HG02884 (cell line): Measurements from ENCODE around the gene RPL27.
"Not testable (repeated sequence)": the region's sequence is repeated elsewhere in the genome, so short reads cannot be mapped to it uniquely, and the experiment has no call there.

Source experiments
- ATAC-seq: cut with Tn5 transposase; IDR thresholded peaks from one replicate; pipeline ENCODE4 v1.9.1; 2021; ENCODE audit warnings: mild to moderate bottlenecking, moderate library complexity; ENCODE audit not compliant: unreplicated experiment

Gene RPL27

DNA sequence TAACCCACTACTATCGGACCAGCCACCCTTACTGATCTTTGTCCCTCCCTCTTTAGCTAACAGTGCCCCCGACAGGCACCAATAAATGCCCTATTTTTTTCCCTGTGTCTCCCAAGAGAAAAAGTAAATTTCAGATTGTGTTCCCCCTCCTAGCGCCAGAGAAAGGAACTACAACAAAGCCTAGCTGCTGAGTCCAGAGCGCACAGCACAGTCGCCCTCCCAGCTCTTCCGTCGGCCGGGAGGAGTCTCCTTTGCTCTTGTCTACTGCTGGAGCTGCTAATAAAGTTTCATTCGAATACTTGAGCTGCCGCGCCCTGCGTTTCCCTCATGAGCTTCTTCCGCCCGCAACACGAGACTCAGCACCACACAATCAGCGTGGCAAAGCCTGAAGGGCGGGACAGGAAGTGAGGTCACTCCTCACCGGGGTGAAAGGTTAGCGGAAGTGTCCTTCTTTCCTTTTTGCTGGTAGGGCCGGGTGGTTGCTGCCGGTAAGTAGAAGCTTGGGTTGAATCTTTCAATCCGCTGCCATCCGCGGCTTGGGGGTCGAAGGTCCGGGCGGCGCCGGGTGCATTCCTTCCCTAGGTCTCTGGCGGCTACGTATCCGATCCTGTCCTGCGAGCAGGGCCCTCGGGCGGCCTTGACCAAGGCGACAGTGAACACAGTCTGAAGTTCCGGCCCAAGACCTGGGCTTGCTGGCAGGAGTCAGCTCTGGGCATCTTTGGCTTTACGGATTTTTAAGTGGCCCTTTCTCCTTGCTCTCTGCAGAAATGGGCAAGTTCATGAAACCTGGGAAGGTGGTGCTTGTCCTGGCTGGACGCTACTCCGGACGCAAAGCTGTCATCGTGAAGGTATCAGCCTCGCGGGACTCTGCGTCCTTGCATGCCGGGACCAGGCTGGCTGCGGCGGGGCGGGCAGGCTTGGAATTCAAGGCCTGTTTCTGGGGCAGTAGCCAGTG lies at the start of gene RPL27:
TSS of gene RPL27 (plus strand) at position 436 of the 955 bp plus-strand sequence. CDS start at position 768, 332 bp downstream.
- ATAC-seq = peak; percentile 85

DNA sequence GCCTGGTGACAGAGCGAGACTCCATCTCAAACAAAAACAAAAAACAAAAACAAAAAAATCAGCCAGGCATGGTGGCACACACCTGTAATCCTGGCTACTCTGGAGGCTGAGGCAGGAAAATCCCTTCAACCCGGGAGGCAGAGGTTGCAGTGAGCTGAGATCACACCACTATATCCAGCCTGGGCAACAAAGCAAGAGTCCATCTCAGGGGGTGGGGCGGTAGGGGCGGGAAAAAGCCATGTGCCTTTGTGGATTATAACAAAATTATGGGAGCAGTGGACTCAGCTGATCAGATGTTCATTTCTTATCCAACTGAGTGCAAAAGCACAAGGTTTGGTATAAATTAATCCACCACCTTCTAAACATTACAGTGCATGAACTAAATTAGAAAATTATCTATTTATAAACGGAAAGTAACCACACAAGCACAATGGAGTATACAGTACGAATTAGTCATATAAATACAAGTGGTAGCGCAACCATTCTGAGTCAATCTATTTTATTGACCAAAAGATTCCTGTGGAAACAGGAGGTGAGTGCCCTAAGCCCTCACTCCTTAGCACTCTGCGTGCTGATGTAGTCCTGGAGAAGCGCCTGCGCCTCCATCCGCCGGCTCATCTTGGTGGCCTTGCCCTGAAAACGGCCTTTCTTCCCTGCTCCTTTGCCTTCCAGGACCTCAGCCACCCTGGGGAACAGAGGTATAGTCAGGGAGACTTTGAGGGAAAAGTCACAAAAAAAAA lies 48.0 kb upstream of the RPL27 start:
- ATAC-seq = no peak

DNA sequence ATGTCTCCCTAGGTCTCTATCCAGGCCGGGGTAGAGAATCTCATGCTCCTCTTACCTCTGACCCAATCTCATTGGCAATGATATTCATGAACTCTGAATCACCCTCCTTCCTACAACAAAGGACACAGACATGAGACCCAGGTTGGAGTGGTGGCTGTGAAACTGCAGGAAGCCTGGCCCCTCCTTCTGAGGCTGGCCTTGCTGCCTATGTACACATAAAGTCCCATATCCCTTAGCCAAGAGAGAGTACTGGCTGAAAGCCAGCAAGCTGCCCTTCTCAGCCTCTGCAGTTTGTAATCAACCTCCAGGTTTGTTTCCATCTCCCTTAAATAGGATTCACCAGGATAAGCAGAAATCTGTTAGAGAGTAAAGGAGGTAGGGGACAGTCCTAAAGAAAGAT lies 44.5 kb upstream of the RPL27 start:
- ATAC-seq = no peak

DNA sequence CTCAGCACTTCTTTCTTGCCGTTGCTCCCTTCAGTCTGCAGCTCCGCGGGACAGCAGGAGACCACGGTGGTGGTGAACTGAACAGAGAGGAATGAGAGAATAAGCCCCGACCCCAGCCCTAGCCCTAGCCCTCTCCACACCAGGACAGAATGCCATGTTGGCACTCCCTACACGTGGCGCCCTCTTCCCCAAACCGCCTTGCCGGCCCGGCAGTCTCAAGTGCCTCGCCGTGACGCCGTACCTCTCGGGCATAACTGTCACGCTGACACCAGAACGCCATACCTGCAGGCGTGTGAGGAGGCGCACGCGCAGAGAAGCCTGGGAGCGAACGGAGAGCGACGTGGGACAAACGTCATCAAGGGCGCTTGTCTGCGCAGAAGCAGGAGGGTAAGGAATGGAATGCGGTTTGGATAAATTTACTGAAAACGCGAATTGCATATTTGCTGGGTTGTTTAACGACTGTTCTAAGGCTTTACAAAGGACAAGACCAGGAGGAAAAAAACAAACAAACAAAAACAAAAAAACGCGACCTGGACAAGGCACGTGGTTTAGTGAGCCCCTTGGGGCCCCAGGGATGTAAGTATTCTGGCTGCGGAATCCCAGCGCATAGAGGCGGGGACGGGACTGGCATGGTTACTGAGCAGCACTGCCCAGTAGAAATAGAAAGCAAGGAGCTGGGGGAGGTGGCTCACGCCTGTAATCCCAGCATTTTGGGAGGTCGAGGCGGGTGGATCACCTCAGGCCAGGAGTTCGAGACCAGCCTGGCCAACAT lies 33.9 kb upstream of the RPL27 start, which contains the start of gene AARSD1:
TSS of gene AARSD1 (minus strand) at position 294 of the 772 bp plus-strand sequence. CDS start at position 280, 14 bp downstream.
- peak; percentile 65 for ATAC-seq

DNA sequence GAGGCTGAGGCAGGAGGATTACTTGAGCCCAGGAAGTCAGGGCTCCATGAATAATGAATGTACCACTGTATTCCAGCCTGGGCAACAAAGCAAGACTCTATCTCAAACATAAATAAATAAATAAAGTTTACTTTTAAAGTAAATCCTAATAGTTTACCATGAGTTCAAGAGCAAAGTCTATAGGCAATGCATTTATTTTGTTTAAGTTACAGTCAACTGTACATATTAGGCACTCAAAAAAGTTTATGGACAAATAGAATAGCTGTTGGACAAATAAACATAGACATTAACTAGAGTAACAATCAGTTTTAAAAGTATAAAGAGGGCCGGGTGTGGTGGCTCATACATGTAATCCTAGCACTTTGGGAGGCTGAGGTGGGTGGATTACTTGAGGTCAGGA lies 30.3 kb upstream of the RPL27 start:
- ATAC-seq = no peak

DNA sequence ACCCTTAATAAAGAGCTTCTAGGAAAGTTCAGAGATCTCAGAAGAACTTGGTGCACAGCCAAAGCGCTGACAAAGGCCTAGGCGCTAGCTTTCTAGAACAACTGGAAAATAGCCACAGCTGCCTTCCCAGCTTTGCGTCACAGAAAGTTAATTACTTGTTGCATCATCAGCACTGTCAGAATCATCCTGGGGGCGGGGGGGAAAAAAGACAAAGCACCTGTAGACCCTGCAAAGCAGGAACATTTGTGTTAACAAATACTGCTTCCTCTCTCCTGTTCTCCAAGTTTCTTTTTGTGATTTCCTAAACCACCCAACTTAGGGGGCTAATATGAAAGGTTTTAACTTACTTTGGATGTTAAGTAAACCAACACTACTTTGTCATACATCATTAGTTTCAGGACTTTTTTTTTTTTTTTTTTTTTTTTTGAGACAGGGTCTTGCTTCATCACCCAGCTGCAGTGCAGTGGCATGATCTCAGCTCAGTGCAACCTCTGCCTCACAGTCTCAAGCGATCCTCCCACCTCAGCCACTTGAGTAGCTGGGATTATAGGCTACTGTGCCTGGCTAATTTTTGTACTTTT lies 29.1 kb upstream of the RPL27 start:
- no peak for ATAC-seq

DNA sequence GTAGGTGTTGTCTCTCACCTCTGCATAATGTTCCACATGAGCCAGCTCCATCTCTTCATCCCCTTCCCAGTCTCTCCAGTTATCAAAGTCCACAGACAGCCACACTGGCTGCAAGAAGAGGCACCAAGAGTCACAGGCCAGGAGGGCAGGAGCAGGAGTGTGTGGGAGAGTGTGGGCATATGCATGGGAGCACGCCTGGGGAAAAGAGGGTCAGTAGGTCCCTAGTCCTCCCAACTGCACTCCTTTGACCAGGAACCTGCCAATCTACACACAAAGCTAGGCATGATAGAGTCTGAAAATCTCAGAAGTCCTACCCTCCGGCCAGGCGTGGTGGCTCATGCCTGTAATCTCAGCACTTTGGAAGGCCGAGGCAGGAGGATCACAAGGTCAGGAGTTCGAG lies 26.6 kb upstream of the RPL27 start:
- ATAC-seq = no peak

DNA sequence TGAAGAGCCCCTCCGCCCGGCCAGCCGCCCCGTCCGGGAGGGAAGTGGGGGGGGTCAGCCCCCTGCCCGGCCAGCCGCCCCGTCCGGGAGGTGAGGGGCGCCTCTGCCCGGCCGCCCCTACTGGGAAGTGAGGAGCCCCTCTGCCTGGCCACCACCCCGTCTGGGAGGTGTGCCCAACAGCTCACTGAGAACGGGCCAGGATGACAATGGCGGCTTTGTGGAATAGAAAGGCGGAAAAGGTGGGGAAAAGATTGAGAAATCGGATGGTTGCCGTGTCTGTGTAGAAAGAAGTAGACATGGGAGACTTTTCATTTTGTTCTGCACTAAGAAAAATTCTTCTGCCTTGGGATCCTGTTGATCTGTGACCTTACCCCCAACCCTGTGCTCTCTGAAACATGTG lies 24.9 kb upstream of the RPL27 start:
- not testable (repeated sequence) for ATAC-seq

DNA sequence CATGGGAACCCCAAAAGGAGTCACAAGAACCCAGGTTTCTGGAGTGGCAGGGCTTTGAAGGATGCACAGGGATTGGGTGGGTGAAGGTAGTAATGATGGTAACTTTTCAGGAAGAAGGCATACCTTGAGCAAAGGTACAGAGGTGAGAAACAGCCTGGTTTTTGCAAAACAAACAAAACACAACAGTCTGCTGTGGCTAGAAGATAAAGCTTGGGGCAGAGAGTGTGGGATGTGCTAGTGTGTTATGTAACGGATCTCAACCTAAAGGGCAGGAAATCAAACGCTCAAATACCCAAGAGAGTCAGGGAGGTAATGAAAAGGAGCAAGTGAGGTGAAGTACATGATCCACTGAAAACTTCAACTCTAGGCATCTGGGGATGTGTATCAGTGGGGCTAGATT lies 23.0 kb upstream of the RPL27 start:
- ATAC-seq = no peak

DNA sequence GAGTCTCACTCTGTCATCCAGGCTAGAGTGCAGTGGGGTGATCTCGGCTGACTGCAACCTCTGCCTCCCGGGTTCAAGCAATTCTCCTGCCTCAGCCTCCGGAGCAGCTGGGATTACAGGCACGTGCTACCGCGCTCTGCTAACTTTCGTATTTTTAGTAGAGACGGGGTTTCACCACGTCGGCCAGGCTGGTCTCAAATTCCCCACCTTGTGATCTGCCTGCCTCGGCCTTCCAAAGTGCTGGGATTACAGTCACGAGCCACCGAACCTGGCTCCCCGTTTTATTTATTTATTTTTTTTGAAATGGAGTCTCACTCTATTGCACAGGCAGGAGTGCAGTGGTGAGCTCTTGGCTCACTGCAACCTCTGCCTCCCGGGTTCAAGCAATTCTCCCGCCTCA lies 22.5 kb upstream of the RPL27 start:
- ATAC-seq = not testable (repeated sequence)

DNA sequence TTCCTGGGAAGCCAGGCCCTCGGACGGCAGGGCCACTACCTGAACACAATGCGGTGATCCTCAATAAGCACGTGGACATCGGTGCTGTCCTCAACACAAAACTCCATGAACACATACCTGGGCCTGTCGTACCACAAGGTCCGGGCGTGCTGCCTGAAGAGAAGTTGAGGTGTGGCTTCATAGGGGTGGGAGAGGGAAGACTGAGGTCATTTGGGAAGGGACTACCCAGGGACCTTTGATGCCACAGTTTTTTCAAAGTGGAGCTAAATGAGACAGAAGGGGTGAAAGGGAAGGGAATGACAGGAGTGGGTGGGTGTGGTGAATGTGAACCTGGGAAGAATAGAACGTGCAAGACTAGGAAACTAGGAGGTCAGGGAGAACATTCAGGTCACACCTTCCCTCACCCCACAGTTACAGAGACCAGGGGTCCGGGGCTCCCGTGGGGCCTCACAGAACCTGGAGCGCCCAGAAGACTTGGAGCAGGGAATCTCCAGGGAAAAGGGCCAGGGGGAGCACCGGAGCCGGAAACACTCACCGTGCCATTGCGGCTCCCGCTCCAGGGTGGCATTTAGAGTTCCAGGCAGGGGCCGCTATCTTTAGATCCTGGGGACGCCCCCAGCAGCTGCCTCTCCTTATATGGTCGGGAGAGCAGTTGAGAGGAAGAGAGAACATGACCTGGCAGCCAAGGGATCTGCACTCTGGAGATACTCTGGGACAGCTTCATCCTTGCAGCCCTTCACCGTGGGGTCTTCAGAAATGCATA lies 18.5 kb upstream of the RPL27 start, which contains the start of gene PTGES3L:
TSS of gene PTGES3L (minus strand) at position 570 of the 763 bp plus-strand sequence. CDS start at position 543, 27 bp downstream.
- ATAC-seq = no peak

DNA sequence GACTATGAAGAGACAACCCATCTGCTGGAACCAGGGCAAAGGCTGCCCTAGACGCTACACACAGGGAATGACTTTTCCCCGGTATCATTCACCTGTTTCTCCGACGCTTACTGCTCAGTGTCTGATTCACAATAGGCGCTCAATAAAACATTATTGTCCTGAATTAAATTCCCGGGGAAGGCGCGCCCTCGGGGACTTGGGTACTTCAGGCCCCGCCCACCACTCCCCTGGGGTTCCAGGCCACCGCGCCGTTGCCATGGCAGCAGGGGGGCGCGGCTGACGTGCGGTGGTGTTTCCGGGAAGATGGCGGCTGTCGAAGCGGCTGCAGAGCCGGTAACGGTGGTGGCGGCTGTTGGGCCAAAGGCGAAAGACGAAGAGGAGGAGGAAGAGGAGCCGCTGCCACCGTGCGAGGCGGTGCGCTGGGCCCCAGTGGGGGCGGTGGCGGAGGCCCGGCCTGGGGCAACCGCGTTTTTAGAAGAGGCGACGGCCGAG lies 17.9 kb upstream of the RPL27 start, which contains the start of gene RUNDC1:
TSS of gene RUNDC1 (plus strand) at position 292 of the 492 bp plus-strand sequence. CDS start at position 304, 12 bp downstream.
- ATAC-seq = no peak

DNA sequence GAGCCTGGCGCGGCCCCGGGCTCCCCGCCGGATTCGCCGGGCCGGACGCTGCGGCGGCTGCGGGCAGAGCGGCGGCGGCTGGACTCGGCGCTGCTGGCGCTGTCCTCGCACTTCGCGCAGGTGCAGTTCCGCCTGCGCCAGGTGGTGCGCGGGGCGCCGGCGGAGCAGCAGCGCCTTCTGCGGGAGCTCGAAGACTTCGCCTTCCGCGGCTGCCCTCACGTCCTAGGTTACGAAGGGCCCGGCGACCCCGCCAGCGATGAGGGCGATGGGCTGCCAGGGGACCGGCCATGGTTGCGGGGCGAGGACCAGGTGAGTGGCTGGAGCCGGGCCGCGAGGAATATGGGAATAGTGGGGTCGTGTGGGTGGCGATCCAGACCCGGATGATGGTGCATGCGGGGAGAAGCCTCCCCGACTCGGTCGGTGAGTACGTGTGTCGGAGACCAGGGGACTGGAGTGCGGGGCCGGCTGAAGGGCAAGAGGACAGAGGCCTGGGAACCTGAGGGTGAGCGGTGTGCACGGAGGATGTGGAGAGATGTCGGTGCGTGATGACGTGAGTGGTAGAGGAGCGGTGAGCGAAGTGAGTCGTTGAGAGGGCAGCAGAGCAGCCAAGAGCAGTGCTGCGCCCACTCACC lies 17.3 kb upstream of the RPL27 start:
- ATAC-seq = no peak

DNA sequence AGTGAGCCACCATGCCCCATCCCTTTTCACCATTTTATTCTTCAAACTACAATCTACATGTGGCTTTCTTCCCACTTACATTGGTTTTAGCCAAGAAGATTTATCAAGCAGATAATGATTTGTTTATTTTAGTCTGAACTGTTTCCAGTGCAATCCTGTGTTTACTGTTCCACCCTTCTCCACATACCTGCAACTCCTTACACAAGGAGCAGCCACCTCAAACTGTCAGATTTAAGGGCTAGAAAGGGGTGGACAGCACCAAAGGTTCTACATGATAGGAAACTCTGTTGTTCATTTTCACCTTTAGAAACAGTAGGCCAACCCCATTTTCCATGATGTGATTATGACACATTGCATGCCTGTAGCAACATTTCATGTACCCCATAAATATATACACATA lies 16.0 kb upstream of the RPL27 start:
- no peak for ATAC-seq

DNA sequence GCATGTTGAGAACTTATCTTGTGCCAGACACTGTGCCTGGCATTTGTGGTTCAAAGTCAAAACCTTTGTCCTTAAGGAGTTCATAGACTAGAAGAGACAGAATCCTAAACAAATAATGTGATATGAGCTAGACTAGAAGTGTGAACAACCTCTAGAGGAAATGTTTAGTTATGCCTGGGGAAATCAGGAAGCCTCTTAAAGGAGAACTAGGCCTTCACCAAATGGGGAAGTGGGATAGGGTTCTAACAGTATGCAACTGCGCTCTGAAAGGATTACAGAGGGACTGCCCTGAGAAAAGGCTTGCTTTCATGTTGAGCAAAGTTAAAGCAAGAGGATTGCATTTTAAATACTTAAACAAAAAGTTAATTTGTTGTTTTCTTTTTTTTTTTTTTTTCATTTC lies 13.0 kb upstream of the RPL27 start:
- ATAC-seq = peak; percentile 66

DNA sequence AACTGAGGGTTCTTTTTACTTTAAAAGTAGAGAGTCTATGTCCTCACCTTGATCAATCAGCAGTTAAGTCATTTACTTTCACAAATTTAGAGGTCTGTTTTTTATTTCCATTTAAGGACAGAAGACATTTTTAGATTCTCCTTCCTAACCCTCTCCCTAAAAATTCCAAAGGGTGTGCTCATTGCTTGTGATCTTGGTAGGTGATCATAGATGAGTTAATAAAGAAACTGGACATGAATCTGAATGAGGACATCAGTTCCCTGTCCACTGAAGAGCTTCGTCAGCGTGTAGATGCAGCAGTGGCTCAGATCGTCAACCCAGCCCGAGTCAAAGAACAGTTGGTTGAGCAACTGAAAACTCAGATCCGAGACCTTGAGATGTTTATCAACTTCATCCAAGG lies 9.1 kb upstream of the RPL27 start:
- ATAC-seq = no peak

DNA sequence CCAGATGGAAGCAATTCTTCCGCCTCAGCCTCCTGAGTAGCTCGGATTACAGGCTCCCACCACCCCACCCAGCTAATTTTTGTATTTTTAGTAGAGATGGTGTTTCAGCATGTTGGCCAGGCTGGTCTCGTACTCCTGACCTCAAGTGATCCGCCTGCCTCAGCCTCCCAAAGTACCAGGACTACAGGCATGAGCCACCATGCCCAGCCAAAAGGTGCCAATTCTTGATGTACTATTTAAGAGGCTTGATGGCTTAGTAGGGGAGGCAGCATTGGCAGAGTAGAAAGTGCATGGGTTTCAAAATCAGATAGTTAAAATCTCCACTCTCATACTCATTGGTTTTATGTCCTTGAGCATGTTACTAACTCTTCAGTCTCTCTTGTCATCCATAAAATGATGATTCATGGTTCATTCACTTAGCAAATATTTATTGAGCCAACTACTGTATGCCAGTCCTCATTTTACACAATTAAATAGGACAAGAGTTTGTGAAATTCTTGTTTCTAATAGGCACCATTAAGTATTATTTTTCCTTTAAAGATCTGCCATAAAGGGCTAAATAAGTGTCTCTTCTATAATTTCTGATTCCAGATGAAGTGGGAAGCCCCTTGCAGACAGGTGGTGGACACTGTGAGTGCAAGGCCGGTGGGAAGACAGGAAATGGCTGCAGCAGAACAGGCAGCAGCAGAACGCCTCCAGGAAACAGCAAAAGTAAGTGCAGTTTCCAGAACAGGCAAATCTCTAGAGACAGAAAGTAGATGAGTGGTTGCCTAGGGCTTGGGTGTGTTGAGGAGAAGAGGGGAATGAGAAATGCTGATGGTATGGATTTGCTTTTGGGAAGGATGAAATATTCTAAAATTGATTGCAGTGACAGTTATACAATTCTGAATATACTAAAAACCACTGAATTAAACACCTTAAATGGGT lies 8.2 kb upstream of the RPL27 start:
- no peak for ATAC-seq

DNA sequence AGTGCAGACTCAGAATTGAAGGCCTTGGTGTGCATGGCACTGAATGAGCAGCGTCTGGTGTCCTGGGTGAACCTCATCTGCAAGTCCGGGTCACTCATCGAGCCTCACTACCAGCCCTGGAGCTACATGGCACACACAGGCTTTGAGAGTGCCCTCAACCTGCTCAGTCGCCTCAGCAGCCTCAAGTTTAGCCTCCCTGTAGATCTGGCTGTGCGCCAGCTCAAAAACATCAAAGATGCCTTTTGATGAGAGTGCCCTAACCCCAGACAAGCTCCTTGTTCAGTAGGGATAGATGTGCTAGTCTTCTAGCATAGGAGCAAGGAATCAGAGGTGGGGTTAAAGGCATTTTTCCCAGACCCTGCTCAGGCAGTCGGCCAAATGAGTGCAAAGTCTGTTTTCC lies 6.7 kb upstream of the RPL27 start:
- ATAC-seq = no peak
